Measurements from ENCODE around the gene DNASE1L1. TPM values are rescaled to one million over a fixed set of nuclear protein-coding genes. Genes with fewer than 3 reads are reported as not detected.
A peak's percentile ranks its signal among the peaks of the same experiment; 100 is the strongest.

DNASE1L1 gene
- total and polyA plus RNA-seq, 2 of the 13 experiments (the other 11 are each of a cell fraction or from before 2014, with no cell fraction given): 4.7 to 12.3 TPM

DNA sequence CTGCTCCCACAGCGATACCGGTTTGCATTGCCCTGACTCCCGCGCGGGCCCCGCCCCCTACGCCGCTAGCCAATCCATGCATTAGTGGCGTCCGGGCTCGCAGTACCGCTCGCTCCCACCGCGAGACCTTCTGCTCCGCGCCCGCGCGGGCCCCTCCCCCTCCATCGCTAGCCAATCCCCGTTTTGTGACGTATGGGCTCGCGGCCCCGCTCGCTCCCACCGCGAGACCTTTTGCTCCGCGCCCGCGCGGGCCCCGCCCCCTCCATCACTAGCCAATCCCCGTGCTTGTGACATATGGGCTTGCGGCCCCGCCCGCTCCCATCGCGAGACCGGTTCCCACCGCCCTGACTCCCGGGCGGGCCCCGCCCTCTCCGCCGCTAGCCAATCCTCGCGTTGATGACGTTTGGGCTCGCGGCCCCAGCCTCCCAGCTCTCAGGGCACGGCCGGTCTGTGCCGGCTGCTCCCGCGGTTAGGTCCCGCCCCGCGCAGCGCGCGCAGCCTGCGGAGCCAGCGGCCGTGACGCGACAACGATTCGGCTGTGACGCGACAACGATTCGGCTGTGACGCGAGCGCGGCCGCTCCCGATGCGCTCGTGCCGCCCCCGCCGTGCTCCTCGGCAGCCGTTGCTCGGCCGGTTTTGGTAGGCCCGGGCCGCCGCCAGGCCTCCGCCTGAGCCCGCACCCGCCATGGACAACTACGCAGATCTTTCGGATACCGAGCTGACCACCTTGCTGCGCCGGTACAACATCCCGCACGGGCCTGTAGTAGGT, 30.1 kb downstream of the DNASE1L1 start, which contains the start of gene EMD (continued):
- TF ChIP-seq MBD4 (IDR thresholded peaks at IDR 0.05; ENCODE audit: borderline replicate concordance, low read length) (no peak), ZNF317 (CRISPR knock-in tag; IDR thresholded peaks at IDR 0.05) (no peak), ZNF264 (CRISPR knock-in tag; IDR thresholded peaks at IDR 0.05) (no peak), JUND (CRISPR knock-in tag; IDR thresholded peaks at IDR 0.05) (0 out of 2 replicates have a peak, but pooled peaks have one; percentile 35), HNF4A (CRISPR knock-in tag; IDR thresholded peaks at IDR 0.05) (no peak), ZNF17 (CRISPR knock-in tag; IDR thresholded peaks at IDR 0.05) (no peak), MZF1 (CRISPR knock-in tag; IDR thresholded peaks at IDR 0.05; ENCODE audit: borderline replicate concordance) (no peak), ZNF451 (CRISPR knock-in tag; IDR thresholded peaks at IDR 0.05) (no peak), FOXJ3 (CRISPR knock-in tag; IDR thresholded peaks at IDR 0.05; ENCODE audit: borderline replicate concordance) (no peak), PCBP1 (IDR thresholded peaks at IDR 0.05; ENCODE audit: borderline replicate concordance, low read depth, low read length) (no peak), NAIF1 (CRISPR knock-in tag; IDR thresholded peaks at IDR 0.05; ENCODE audit: borderline replicate concordance) (no peak), CENPX (CRISPR knock-in tag; IDR thresholded peaks at IDR 0.05) (no peak), ZNF329 (CRISPR knock-in tag; IDR thresholded peaks at IDR 0.05; ENCODE audit: low read depth) (0 out of 2 replicates have a peak, but pooled peaks have one; percentile 33), NR2F1 (CRISPR knock-in tag; IDR thresholded peaks at IDR 0.05) (no peak), ZFAT (CRISPR knock-in tag; conservative IDR thresholded peaks at IDR 0.05) (no peak), GLI4 (CRISPR knock-in tag; IDR thresholded peaks at IDR 0.05; ENCODE audit: borderline replicate concordance) (no peak)
- TF ChIP-seq, protein P1, sequence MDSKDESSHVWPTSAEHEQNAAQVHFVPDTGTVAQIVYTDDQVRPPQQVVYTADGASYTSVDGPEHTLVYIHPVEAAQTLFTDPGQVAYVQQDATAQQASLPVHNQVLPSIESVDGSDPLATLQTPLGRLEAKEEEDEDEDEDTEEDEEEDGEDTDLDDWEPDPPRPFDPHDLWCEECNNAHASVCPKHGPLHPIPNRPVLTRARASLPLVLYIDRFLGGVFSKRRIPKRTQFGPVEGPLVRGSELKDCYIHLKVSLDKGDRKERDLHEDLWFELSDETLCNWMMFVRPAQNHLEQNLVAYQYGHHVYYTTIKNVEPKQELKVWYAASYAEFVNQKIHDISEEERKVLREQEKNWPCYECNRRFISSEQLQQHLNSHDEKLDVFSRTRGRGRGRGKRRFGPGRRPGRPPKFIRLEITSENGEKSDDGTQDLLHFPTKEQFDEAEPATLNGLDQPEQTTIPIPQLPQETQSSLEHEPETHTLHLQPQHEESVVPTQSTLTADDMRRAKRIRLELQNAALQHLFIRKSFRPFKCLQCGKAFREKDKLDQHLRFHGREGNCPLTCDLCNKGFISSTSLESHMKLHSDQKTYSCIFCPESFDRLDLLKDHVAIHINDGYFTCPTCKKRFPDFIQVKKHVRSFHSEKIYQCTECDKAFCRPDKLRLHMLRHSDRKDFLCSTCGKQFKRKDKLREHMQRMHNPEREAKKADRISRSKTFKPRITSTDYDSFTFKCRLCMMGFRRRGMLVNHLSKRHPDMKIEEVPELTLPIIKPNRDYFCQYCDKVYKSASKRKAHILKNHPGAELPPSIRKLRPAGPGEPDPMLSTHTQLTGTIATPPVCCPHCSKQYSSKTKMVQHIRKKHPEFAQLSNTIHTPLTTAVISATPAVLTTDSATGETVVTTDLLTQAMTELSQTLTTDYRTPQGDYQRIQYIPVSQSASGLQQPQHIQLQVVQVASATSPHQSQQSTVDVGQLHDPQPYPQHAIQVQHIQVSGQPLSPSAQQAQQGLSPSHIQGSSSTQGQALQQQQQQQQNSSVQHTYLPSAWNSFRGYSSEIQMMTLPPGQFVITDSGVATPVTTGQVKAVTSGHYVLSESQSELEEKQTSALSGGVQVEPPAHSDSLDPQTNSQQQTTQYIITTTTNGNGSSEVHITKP (CRISPR knock-in tag; IDR thresholded peaks at IDR 0.05; ENCODE audit: low read depth): no peak
- TF ChIP-seq, protein P2, sequence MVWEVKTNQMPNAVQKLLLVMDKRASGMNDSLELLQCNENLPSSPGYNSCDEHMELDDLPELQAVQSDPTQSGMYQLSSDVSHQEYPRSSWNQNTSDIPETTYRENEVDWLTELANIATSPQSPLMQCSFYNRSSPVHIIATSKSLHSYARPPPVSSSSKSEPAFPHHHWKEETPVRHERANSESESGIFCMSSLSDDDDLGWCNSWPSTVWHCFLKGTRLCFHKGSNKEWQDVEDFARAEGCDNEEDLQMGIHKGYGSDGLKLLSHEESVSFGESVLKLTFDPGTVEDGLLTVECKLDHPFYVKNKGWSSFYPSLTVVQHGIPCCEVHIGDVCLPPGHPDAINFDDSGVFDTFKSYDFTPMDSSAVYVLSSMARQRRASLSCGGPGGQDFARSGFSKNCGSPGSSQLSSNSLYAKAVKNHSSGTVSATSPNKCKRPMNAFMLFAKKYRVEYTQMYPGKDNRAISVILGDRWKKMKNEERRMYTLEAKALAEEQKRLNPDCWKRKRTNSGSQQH (CRISPR knock-in tag; IDR thresholded peaks at IDR 0.05; ENCODE audit: low read depth): no peak
- TF ChIP-seq, protein P3, sequence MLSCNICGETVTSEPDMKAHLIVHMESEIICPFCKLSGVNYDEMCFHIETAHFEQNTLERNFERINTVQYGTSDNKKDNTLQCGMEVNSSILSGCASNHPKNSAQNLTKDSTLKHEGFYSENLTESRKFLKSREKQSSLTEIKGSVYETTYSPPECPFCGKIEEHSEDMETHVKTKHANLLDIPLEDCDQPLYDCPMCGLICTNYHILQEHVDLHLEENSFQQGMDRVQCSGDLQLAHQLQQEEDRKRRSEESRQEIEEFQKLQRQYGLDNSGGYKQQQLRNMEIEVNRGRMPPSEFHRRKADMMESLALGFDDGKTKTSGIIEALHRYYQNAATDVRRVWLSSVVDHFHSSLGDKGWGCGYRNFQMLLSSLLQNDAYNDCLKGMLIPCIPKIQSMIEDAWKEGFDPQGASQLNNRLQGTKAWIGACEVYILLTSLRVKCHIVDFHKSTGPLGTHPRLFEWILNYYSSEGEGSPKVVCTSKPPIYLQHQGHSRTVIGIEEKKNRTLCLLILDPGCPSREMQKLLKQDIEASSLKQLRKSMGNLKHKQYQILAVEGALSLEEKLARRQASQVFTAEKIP (CRISPR knock-in tag; IDR thresholded peaks at IDR 0.05; ENCODE audit: borderline replicate concordance): no peak
- TF ChIP-seq, protein P4, sequence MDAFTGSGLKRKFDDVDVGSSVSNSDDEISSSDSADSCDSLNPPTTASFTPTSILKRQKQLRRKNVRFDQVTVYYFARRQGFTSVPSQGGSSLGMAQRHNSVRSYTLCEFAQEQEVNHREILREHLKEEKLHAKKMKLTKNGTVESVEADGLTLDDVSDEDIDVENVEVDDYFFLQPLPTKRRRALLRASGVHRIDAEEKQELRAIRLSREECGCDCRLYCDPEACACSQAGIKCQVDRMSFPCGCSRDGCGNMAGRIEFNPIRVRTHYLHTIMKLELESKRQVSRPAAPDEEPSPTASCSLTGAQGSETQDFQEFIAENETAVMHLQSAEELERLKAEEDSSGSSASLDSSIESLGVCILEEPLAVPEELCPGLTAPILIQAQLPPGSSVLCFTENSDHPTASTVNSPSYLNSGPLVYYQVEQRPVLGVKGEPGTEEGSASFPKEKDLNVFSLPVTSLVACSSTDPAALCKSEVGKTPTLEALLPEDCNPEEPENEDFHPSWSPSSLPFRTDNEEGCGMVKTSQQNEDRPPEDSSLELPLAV (CRISPR knock-in tag; conservative IDR thresholded peaks at IDR 0.05; ENCODE audit: low read depth): peak; percentile 59; the same call in 1 of the 2 replicates

Data from HepG2 (cell line).